ENCODE measurements around the gene SHQ1. TPM values are rescaled to one million over a fixed set of nuclear protein-coding genes. Genes with fewer than 3 reads are reported as not detected.

SHQ1 gene
- total RNA-seq, 1 experiment from 2014 or later = 32.5 TPM

DNA sequence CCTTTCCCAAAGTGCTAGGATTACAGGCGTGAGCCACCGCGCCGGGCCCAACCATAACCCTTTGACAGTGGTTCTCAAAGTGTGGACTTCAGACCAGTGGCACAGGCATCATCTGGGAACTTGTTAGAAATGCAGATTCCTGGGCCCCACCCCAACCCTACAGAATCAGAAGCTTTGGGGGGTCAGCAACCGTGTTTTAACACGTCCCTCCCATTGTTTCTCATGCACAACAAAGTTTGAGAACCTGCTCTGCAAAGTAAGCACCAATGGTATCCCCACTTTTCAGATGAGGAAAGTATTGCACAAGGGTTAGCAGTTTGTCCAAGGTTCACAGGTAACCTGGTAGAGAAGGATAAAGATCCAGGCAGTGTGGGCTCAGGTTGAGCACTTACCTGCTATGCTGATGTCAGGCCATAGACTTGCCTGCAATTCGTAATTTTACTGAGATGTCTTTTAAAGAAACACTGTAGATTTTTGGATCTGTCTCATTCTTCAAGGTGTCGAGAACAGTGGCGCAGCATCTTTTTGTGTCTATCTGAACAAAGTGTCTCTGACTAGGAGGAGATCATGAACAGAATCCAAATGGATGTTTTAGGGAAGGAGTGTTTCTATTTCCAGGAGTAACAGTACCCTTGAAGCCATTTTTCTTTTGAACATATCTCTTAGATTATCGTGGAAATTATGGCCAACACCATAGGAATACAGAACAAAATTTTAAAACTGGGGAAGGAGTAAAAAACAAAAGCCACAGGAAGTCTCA is 42.1 kb upstream of the SHQ1 start:
- Histone ChIP-seq H3T11ph (ENCODE audit: low read length) (no peak overlapping the region), H2BK120ac (ENCODE audit: low read depth, low read length, poor library complexity, severe bottlenecking) (no peak overlapping the region), H4K5ac (ENCODE audit: insufficient read length, low read depth, low read length) (no peak overlapping the region), H3K18ac (ENCODE audit: insufficient read length, low read depth, low read length) (no peak overlapping the region), H3K79me1 (ENCODE audit: insufficient read depth, low read depth, low read length, poor library complexity, severe bottlenecking) (no peaks in the 10 kb centered on the region), H3K14ac (ENCODE audit: insufficient read depth, low read length) (no peak overlapping the region), H3K4ac (ENCODE audit: low read depth, low read length) (no peak overlapping the region), H4K91ac (ENCODE audit: insufficient read length, low read depth, low read length) (no peak overlapping the region), H3K4me1 (ENCODE audit: insufficient read depth, low read length) (peaks cover 4% of the 10 kb centered on the region; the same call in 1 of the 2 replicates), H3K56ac (ENCODE audit: insufficient read length, low read depth, low read length) (no peak overlapping the region), H2BK12ac (ENCODE audit: insufficient read length, low read depth, low read length) (no peak overlapping the region), H3K23me2 (ENCODE audit: insufficient read length, low read depth, low read length, poor library complexity, severe bottlenecking) (peaks cover 6% of the 10 kb centered on the region), H2AK5ac (ENCODE audit: insufficient read length, low read length) (no peak overlapping the region), H3K9me3 (ENCODE audit: control insufficient read depth, low read depth, low read length) (no peaks in the 10 kb centered on the region), H2AFZ (ENCODE audit: low read length) (no peak overlapping the region), H3K27me3 (ENCODE audit: insufficient read depth, low read length) (peaks cover 4% of the 10 kb centered on the region; the same call in 1 of the 2 replicates), H2BK20ac (ENCODE audit: low read depth, low read length, poor library complexity, severe bottlenecking) (no peak overlapping the region), H3K4me2 (ENCODE audit: insufficient read depth, insufficient read length, low read length) (no peak overlapping the region), H3K79me2 (ENCODE audit: insufficient read depth, low read length) (no peaks in the 10 kb centered on the region), H2BK5ac (ENCODE audit: insufficient read length, low read length) (no peak overlapping the region), H4K8ac (replicated peaks; ENCODE audit: insufficient read length, low read depth, low read length) (no peak overlapping the region), H2BK15ac (ENCODE audit: low read depth, low read length) (no peak overlapping the region), H3K27ac (ENCODE audit: insufficient read length, low read depth, low read length) (no peak overlapping the region), H3K23ac (ENCODE audit: insufficient read length, low read depth, low read length) (no peak overlapping the region), H3K9ac (ENCODE audit: extremely low read depth, insufficient read length, low read length) (no peak overlapping the region), H4K20me1 (ENCODE audit: control insufficient read depth, insufficient read depth, insufficient read length) (no peaks in the 10 kb centered on the region)
- WGBS (ENCODE audit: extremely low coverage, insufficient read length, low lambda C conversion rate) = no CpG with 5 or more reads among the region's 10 CpGs
- Mint-ChIP-seq H3K36me3 (ENCODE audit: insufficient read depth in 1 of 3, low read depth in 3 of 3) (no peaks in the 10 kb centered on the region; a peak in 1 of 7 replicates), H3K27ac (no peak overlapping the region), H3K4me3 (no peak overlapping the region), H3K9me3 (no peaks in the 10 kb centered on the region), H3K27me3 (ENCODE audit: low read depth) (peaks cover 68% of the 10 kb centered on the region), H3K4me1 (peaks cover 31 to 41% of the 10 kb centered on the region in 2 experiments)
- no peak for TF ChIP-seq CTCF (conservative IDR thresholded peaks at IDR 0.05)
- DNase-seq = no peak
